SU-DHL-6 (cell line): Measurements from ENCODE around the gene SLC24A3.

Experiments
- EZH2phosphoT487 ChIP-seq: fragments of 200-600 bp; sonication (generic), shearing (Covaris generic); conservative IDR thresholded peaks from 2 replicates; pipeline ENCODE4 v1.6.1; 2018; ENCODE audit warnings: mild to moderate bottlenecking, antibody characterized with exemption, low read length, moderate library complexity, mixed read lengths
- TF ChIP-seq, protein P1 (sequence below): fragments of 200-600 bp; sonication (generic); IDR thresholded peaks from one replicate; pipeline ENCODE4 v1.5.1; 2017; ENCODE audit warnings: antibody characterized with exemption, mild to moderate bottlenecking, low read length, moderate library complexity; ENCODE audit not compliant: insufficient read depth, poor library complexity, severe bottlenecking

DNA sequence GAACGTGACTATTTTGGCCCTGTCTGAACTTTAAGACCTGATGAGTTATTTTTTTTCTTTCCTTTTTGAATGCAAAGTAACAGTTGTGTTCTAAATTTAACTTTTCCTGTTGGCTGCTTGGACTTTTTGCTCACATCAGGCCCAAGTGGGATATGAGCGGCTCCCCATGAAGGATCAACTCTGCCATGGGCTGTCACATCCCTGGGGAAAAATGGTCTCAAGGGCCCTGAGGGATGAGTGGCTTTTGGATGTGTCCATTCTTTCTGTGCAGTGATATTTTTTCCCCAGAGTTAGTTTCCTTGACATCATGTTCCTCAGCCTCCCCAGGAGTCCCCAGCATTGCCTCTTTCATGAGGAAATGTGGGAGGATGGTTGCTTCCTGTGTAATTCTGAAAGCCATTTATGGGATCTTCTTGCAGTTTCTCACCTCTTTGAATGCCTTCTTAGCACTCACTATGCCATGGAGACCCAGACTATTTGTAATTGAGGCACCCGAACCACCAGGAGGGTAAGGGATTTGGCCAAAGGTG, 92.5 kb downstream of the SLC24A3 start:
- TF ChIP-seq, protein P1, sequence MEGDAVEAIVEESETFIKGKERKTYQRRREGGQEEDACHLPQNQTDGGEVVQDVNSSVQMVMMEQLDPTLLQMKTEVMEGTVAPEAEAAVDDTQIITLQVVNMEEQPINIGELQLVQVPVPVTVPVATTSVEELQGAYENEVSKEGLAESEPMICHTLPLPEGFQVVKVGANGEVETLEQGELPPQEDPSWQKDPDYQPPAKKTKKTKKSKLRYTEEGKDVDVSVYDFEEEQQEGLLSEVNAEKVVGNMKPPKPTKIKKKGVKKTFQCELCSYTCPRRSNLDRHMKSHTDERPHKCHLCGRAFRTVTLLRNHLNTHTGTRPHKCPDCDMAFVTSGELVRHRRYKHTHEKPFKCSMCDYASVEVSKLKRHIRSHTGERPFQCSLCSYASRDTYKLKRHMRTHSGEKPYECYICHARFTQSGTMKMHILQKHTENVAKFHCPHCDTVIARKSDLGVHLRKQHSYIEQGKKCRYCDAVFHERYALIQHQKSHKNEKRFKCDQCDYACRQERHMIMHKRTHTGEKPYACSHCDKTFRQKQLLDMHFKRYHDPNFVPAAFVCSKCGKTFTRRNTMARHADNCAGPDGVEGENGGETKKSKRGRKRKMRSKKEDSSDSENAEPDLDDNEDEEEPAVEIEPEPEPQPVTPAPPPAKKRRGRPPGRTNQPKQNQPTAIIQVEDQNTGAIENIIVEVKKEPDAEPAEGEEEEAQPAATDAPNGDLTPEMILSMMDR, result no peak
- TF ChIP-seq EZH2phosphoT487, result no peak
